SHP77 (cell line): ENCODE measurements around the gene SCN2A.

Experiments used
- DNase-seq, 2 experiments: peaks; one replicate each; lab custom pipeline; 2025; lab: John Stamatoyannopoulos, UW

The SCN2A gene

GRCh38 chr2:165420231-165420630 lies 181.0 kb downstream of the SCN2A start:
- no peak for DNase-seq

DNA sequence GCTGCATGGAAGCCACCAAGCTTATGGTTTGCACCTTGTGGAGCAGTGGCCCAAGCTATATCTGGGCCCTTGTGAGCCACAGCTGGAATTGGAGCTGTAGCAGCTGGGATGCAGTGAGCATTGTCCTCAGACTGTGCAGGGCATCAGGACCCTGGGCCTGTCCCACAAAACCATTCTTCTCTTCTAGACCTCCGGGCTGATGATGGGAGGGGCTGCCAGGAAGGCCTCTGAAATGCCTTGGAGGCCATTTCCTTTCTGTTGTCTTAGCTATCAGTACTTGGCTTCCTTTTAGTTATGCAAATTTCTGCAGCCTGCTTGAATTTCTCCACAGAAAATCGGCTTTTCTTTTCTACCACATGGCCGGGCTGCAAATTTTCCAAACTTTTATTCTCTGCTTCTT lies 183.9 kb downstream of the SCN2A start:
- no peak for DNase-seq

GRCh38 chr2:165425556-165425955 lies 186.3 kb downstream of the SCN2A start:
- DNase-seq: no peak

DNA sequence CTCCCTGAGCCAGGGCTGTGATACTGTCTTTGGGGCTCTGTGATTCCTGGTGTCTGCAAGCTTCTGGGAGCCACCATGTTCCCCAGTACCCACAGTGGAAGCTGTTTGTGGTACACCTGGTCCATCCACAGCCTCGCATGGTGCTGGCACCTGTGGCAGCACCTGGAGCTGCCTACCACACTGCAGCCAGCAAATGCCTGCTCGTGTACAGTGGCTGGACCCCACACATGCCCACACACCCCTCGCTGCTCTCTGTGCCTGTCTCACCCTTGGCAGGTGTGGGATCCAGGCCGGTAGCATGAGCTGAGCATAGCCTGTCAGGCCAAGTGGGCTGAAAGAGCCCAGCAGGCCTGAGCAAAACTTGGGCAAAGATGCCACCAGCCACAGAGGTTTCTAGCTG lies 188.5 kb downstream of the SCN2A start:
- no peak for DNase-seq

GRCh38 chr2:165428926-165429325 lies 189.7 kb downstream of the SCN2A start:
- DNase-seq: no peak

GRCh38 chr2:165431014-165431413 lies 191.8 kb downstream of the SCN2A start:
- DNase-seq: no peak

GRCh38 chr2:165432234-165432966 lies 193.2 kb downstream of the SCN2A start:
- DNase-seq: no peak

DNA sequence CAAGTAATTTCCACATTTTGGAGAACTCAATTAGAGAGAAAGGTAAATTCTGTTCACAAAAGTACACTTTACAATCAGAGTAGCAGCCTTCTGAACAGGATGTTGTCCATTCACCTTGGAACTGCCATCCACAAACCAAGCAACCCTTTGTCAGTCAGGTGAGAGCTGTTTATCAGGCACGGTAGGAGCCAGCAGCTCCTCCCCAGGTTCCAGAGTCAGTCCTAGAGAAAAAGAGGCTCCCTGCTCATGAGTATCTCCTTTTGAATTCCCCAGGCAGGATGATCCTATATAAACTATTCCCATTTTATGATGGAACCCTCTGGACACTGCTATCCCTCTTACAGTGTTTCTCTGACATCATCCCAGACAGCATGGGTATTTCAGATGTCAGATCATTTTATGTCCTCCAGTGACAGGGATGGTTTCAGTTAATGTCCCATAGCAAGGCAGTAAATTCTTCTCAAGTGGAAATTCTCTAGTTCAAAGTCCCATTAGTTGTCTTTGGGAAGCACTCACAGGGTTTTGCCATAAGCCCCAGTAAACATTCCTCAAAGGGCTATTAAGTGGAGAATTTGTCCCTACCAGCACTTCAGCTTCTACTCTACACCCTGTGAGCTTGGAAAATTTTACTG lies 195.8 kb downstream of the SCN2A start:
- DNase-seq: no peak

GRCh38 chr2:165435611-165436010 lies 196.4 kb downstream of the SCN2A start:
- DNase-seq: no peak

GRCh38 chr2:165436559-165436958 lies 197.3 kb downstream of the SCN2A start:
- no peak for DNase-seq

DNA sequence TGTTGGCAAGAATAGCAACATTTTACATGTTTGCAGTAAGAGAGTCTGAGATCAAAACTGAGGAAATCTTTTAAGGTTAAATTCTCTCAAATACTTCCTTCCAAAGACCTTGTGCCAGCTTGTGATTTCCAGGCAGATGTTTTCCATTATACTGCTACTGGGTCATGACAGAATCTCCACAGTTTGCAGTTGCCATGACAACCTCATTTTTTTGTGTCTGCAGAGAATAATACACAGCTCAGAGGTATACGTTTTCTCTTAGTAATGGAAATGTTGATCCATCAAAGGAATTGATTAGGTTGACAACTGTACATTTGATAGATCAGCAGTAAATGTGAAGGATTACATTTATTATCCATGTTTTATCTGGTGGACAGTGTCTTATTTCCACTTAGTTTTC lies 201.2 kb downstream of the SCN2A start:
- no peak for DNase-seq
